WTC11 (cell line): ENCODE measurements around the gene LPCAT1.
"Not testable (repeated sequence)": the region's sequence is repeated elsewhere in the genome, so short reads cannot be mapped to it uniquely, and the experiment has no call there.

ENCODE experiments used
- ATF6 ChIP-seq: sonication (generic); formaldehyde crosslinking; IDR thresholded peaks from 2 replicates; pipeline ENCODE4 v1.8.1; 2023; ENCODE audit warnings: mild to moderate bottlenecking, missing genetic modification reagents
- CBFB ChIP-seq: sonication (generic); formaldehyde crosslinking; IDR thresholded peaks from 2 replicates; pipeline ENCODE4 v1.8.1; 2022; ENCODE audit warnings: mild to moderate bottlenecking, low read depth, missing genetic modification reagents
- CTCF ChIP-seq: fragments of 200-600 bp; IDR thresholded peaks from 2 replicates; pipeline ENCODE4 v1.8.0; 2022; ENCODE audit warnings: antibody characterized with exemption
- IRF1 ChIP-seq: sonication (generic); formaldehyde crosslinking; IDR thresholded peaks from 2 replicates; pipeline ENCODE4 v1.8.0; 2023; ENCODE audit warnings: missing genetic modification reagents
- JAZF1 ChIP-seq: fragments of 250-450 bp; sonication (Bioruptor Pico); IDR thresholded peaks from 2 replicates; pipeline ENCODE4 v1.9.0; 2021; ENCODE audit warnings: moderate library complexity, mild to moderate bottlenecking, inconsistent platforms
- KAT7 ChIP-seq: sonication (generic); formaldehyde crosslinking; IDR thresholded peaks from 2 replicates; pipeline ENCODE4 v1.8.1; 2023; ENCODE audit warnings: missing genetic modification reagents, mild to moderate bottlenecking, borderline replicate concordance
- MLX ChIP-seq: sonication (generic); formaldehyde crosslinking; IDR thresholded peaks from 2 replicates; pipeline ENCODE4 v1.8.1; 2023; ENCODE audit warnings: mild to moderate bottlenecking, missing genetic modification reagents, moderate library complexity
- SP1 ChIP-seq: sonication (generic); formaldehyde crosslinking; conservative IDR thresholded peaks from 2 replicates; pipeline ENCODE4 v1.8.1; 2022; ENCODE audit warnings: missing genetic modification reagents
- TCF7 ChIP-seq: sonication (generic); formaldehyde crosslinking; IDR thresholded peaks from 2 replicates; pipeline ENCODE4 v1.8.0; 2022; ENCODE audit warnings: mild to moderate bottlenecking, low read depth, missing genetic modification reagents, moderate library complexity
- ZNF423 ChIP-seq: fragments of 250-450 bp; sonication (Bioruptor Pico); IDR thresholded peaks from 2 replicates; pipeline ENCODE4 v2.1.2; 2022; ENCODE audit warnings: mild to moderate bottlenecking, moderate library complexity
- ZNF512 ChIP-seq: sonication (generic); formaldehyde crosslinking; IDR thresholded peaks from 2 replicates; pipeline ENCODE4 v1.8.1; 2022; ENCODE audit warnings: missing genetic modification reagents, borderline replicate concordance

- not testable (repeated sequence) for TF ChIP-seq ZNF423 (CRISPR knock-in tag); CTCF; MLX (CRISPR knock-in tag); TCF7; CBFB; JAZF1; KAT7 (CRISPR knock-in tag); SP1 (CRISPR knock-in tag); IRF1; ZNF512; ATF6
Measured at GRCh38 chr5:1505089-1505488, 18.7 kb downstream of the LPCAT1 start.
